ENCODE measurements around the gene HAND2. TPM values are rescaled to one million over a fixed set of nuclear protein-coding genes. Genes with fewer than 3 reads are reported as not detected.

HAND2 gene
- total RNA-seq, 1 experiment from 2014 or later: 0.31 TPM

DNA sequence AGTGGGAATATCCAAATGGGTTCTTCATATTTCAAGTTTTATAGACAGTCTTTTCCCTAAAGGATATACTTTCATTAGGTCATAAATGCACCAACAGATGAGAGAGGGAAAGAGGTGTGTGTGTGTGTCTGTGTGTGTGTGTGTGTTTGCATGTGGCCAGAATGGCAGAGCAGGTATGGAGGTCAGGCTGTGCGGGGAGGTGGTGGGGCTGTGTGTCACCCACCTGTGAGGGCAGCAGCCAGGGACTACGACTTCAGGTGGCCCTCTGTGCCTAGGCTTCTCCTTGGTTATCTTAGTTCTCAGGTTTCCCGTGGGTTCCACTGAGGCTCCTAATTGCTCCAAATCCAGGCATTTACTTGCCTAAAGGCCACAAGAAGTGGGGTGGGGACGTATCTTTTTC lies 14.6 kb downstream of the HAND2 start:
- H3K36me3 ChIP-seq (ENCODE audit: control insufficient read depth, insufficient read depth, low read length): no peaks in the 10 kb centered on the region
- H3K27ac ChIP-seq (ENCODE audit: low read length): no peak overlapping the region
- BruUV-seq (replicated peaks): no TSS peak
- H3K4me1 ChIP-seq (ENCODE audit: control insufficient read depth, insufficient read depth, low read length): no peaks in the 10 kb centered on the region
- TF ChIP-seq CTCF (IDR thresholded peaks at IDR 0.05) (no peak), SIN3A (IDR thresholded peaks at IDR 0.05; ENCODE audit: borderline replicate concordance, insufficient read depth, low read depth, low read length) (no peak), TCF7L2 (IDR thresholded peaks at IDR 0.05; ENCODE audit: low read depth, low read length) (no peak), POLR2AphosphoS5 (IDR thresholded peaks at IDR 0.05; ENCODE audit: low read depth, low read length) (no peak)
- TF ChIP-seq, protein P1, sequence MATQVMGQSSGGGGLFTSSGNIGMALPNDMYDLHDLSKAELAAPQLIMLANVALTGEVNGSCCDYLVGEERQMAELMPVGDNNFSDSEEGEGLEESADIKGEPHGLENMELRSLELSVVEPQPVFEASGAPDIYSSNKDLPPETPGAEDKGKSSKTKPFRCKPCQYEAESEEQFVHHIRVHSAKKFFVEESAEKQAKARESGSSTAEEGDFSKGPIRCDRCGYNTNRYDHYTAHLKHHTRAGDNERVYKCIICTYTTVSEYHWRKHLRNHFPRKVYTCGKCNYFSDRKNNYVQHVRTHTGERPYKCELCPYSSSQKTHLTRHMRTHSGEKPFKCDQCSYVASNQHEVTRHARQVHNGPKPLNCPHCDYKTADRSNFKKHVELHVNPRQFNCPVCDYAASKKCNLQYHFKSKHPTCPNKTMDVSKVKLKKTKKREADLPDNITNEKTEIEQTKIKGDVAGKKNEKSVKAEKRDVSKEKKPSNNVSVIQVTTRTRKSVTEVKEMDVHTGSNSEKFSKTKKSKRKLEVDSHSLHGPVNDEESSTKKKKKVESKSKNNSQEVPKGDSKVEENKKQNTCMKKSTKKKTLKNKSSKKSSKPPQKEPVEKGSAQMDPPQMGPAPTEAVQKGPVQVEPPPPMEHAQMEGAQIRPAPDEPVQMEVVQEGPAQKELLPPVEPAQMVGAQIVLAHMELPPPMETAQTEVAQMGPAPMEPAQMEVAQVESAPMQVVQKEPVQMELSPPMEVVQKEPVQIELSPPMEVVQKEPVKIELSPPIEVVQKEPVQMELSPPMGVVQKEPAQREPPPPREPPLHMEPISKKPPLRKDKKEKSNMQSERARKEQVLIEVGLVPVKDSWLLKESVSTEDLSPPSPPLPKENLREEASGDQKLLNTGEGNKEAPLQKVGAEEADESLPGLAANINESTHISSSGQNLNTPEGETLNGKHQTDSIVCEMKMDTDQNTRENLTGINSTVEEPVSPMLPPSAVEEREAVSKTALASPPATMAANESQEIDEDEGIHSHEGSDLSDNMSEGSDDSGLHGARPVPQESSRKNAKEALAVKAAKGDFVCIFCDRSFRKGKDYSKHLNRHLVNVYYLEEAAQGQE (IDR thresholded peaks at IDR 0.05; ENCODE audit: insufficient read depth in 1 of 2, low read depth in 2 of 2, low read length in 1 of 2): no peak
- H3K9me3 ChIP-seq (ENCODE audit: control insufficient read depth, insufficient read depth, low read depth, low read length): no peaks in the 10 kb centered on the region
- H3K4me3 ChIP-seq (ENCODE audit: low read depth in 2 of 2, low read length in 2 of 2): no peak overlapping the region
- ChIA-PET CTCF (no interaction called here), POLR2A (no interaction called here)
- ATAC-seq: no peak
- no peaks in the 10 kb centered on the region; the same call in 1 of the 2 replicates for H3K27me3 ChIP-seq (ENCODE audit: control insufficient read depth, insufficient read depth, low read length)
- intact Hi-C loops (cut with micrococcal nuclease; ENCODE audit: unreplicated experiment) (no loop called here), in situ Hi-C loops (cut with HindIII; ENCODE audit: low pct_unique_long_range_greater_than_20kb, low sequenced_read_pairs) (no loop called here)
- DNase-seq (ENCODE audit: low read depth, low spot score): no peak

DNA sequence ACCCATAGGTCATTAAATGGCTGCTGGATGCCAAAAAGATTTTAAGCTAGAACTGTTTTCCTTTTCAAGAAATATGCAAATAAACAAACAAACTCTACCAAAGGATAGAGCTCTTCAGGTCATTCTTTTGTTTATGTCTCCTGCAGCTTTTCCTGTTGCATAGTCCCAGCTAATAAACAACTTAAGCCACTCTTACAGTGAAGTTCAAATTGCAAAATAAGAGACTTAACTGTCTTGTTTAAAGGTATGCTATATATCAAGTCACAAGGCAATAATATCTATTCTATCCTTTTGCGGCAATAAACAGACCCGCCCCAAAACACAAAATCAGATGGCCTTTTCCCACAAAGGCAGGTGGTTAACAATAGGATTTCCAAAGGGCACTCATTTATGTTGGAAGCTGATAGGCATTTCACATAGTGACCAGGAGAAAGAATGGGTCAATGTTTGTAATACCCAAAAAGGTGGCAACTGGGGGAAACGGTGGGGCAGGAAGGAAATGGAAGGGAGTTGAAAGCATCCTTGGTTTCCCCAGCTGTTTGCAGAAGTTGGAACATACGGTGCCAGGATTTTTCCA lies 15.3 kb downstream of the HAND2 start:
- TF ChIP-seq POLR2AphosphoS5 (IDR thresholded peaks at IDR 0.05; ENCODE audit: low read depth, low read length) (no peak), TCF7L2 (IDR thresholded peaks at IDR 0.05; ENCODE audit: low read depth, low read length) (no peak), SIN3A (IDR thresholded peaks at IDR 0.05; ENCODE audit: borderline replicate concordance, insufficient read depth, low read depth, low read length) (no peak), CTCF (IDR thresholded peaks at IDR 0.05) (no peak)
- TF ChIP-seq, protein P1 (IDR thresholded peaks at IDR 0.05; ENCODE audit: insufficient read depth in 1 of 2, low read depth in 2 of 2, low read length in 1 of 2): no peak
- in situ Hi-C loops (cut with HindIII; ENCODE audit: low pct_unique_long_range_greater_than_20kb, low sequenced_read_pairs) (no loop called here), intact Hi-C loops (cut with micrococcal nuclease; ENCODE audit: unreplicated experiment) (no loop called here)
- Histone ChIP-seq H3K36me3 (ENCODE audit: control insufficient read depth, insufficient read depth, low read length) (no peaks in the 10 kb centered on the region), H3K27ac (ENCODE audit: low read length) (no peak overlapping the region), H3K4me1 (ENCODE audit: control insufficient read depth, insufficient read depth, low read length) (no peaks in the 10 kb centered on the region), H3K4me3 (ENCODE audit: low read depth in 2 of 2, low read length in 2 of 2) (no peak overlapping the region), H3K9me3 (ENCODE audit: control insufficient read depth, insufficient read depth, low read depth, low read length) (no peaks in the 10 kb centered on the region), H3K27me3 (ENCODE audit: control insufficient read depth, insufficient read depth, low read length) (no peaks in the 10 kb centered on the region; the same call in 1 of the 2 replicates)
- ATAC-seq: no peak
- no peak for DNase-seq (ENCODE audit: low read depth, low spot score)
- ChIA-PET POLR2A (no interaction called here), CTCF (no interaction called here)
- BruUV-seq (replicated peaks): no TSS peak
